ENCODE measurements around the gene LARP6.
A peak's percentile ranks its signal among the peaks of the same experiment; 100 is the strongest.

LARP6 gene

DNA sequence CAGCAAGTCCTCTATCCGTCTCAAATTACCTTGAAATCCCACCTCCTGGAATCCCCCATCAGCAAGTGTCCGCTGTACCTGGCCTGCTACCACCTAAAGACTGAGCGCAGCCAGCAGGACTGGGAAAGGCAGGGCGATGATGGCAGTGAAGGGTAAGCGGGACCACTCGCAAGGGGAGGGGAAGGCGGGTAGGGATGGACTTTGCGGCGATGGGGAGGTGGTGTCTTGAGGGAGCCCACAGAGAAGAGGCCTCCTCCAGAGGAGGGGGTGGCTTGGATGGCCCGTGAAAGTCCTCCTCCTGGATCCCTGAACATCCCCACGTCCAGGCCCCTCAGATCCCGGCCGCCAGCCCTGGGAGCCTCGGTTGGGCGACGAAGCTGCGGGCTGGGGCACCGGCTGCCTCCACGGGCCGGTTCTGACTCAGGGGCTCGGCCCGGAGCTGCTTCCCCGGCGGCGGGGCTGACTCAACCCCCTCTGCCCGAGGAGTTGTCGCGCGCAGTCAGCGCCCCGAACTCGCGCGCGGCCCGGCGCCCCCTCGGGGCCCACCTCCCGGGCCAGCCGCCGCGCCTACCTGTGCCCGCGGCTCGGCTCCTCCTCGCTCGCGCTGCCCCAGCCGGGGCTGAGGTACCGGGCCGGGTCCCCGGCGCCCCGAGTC lies 512 bp downstream of the LARP6 start:
- H3K4me3 ChIP-seq (ENCODE audit: control insufficient read depth in 1 of 7, extremely low read depth in 1 of 7, insufficient read depth in 4 of 7, low read depth in 2 of 7, low read length in 6 of 7), result peak overlapping the region; percentile 38 to 76 (median 57)
- 10% methylated on average over 49 of the region's 54 CpGs for WGBS (ENCODE audit: insufficient coverage)

GRCh38 chr15:70852501-70853317 lies 1.2 kb downstream of the LARP6 start:
- no peaks in the 10 kb centered on the region for H3K9me3 ChIP-seq (ENCODE audit: control extremely low read depth in 1 of 5, control insufficient read depth in 4 of 5, insufficient read depth in 2 of 5, low read depth in 1 of 5, low read length in 4 of 5)
- WGBS (ENCODE audit: insufficient coverage), result 98% methylated on average over 7 of the region's 11 CpGs
- H3K4me1 ChIP-seq (ENCODE audit: control extremely low read depth in 1 of 4, control insufficient read depth in 4 of 4, insufficient read depth in 4 of 4, low read length in 3 of 4), result peaks cover 0 to 12% (median 10%) of the 10 kb centered on the region in 4 experiments
- H3K36me3 ChIP-seq (ENCODE audit: control insufficient read depth in 4 of 4, insufficient read depth in 4 of 4, low read length in 3 of 4), result no peaks in the 10 kb centered on the region
- ChIA-PET POLR2A (no interaction called here), CTCF (interaction anchor here (0.7 to 1.3 kb wide), 3 partner anchors 10 to 28 kb away, joined by 3 to 5 read pairs (median 4); no protein-coding TSS in a partner anchor)
- DNase-seq, result no peak
- H3K4me3 ChIP-seq (ENCODE audit: control insufficient read depth in 1 of 7, extremely low read depth in 1 of 7, insufficient read depth in 4 of 7, low read depth in 2 of 7, low read length in 6 of 7), result no peak overlapping the region
- H3K27me3 ChIP-seq (replicated peaks in 2 of 5; ENCODE audit: control insufficient read depth in 4 of 5, insufficient read depth in 5 of 5, low read length in 4 of 5), result peaks cover 3 to 60% (median 37%) of the 10 kb centered on the region in 5 experiments
- no peak overlapping the region for H3K27ac ChIP-seq (ENCODE audit: insufficient read depth in 1 of 2, low read depth in 1 of 2, low read length in 2 of 2, poor library complexity in 1 of 2, severe bottlenecking in 2 of 2)

More for the DNA sequence above, 512 bp downstream of the LARP6 start:
- Histone ChIP-seq H3K9me3 (ENCODE audit: control extremely low read depth in 1 of 5, control insufficient read depth in 4 of 5, insufficient read depth in 2 of 5, low read depth in 1 of 5, low read length in 4 of 5) (no peaks in the 10 kb centered on the region), H3K36me3 (ENCODE audit: control insufficient read depth in 4 of 4, insufficient read depth in 4 of 4, low read length in 3 of 4) (no peaks in the 10 kb centered on the region), H3K4me1 (ENCODE audit: control extremely low read depth in 1 of 4, control insufficient read depth in 4 of 4, insufficient read depth in 4 of 4, low read length in 3 of 4) (peaks cover 0 to 12% (median 10%) of the 10 kb centered on the region in 4 experiments), H3K27me3 (replicated peaks in 2 of 5; ENCODE audit: control insufficient read depth in 4 of 5, insufficient read depth in 5 of 5, low read length in 4 of 5) (peaks cover 6 to 62% (median 36%) of the 10 kb centered on the region in 5 experiments), H3K27ac (ENCODE audit: insufficient read depth in 1 of 2, low read depth in 1 of 2, low read length in 2 of 2, poor library complexity in 1 of 2, severe bottlenecking in 2 of 2) (no peak overlapping the region)
- ChIA-PET CTCF (interaction anchor here (0.7 to 1.3 kb wide), 2 partner anchors 16 to 29 kb away, joined by 3 to 5 read pairs; no protein-coding TSS in a partner anchor), POLR2A (no interaction called here)
- peak in 1 of 3 donors; percentile 42 for DNase-seq

DNA sequence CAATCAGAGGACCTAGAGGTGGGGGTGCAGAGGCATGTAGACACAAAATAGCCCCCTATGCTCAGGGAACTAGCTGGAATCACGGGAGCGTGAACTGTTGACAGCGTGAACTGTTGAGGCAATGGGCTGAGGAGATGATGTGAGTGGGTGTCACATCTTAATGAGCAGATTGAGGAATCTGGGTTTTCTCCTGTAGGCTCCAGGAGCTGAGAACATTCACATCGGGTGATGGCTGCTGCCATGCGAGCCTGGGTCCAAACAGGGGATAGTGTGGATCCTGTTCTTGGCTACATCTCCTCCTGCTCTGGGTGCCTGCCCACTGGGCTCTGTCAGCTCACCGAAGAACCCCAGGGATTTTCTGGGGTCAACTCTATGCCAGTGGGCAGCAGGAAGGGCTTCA lies 2.1 kb downstream of the LARP6 start:
- peaks cover 3 to 54% (median 35%) of the 10 kb centered on the region in 5 experiments for H3K27me3 ChIP-seq (replicated peaks in 2 of 5; ENCODE audit: control insufficient read depth in 4 of 5, insufficient read depth in 5 of 5, low read length in 4 of 5)
- no peaks in the 10 kb centered on the region for H3K36me3 ChIP-seq (ENCODE audit: control insufficient read depth in 4 of 4, insufficient read depth in 4 of 4, low read length in 3 of 4)
- 100% methylated on average over 6 of the region's 6 CpGs for WGBS (ENCODE audit: insufficient coverage)
- DNase-seq, result no peak
- no peak overlapping the region for H3K4me3 ChIP-seq (ENCODE audit: control insufficient read depth in 1 of 7, extremely low read depth in 1 of 7, insufficient read depth in 4 of 7, low read depth in 2 of 7, low read length in 6 of 7)
- ChIA-PET POLR2A (no interaction called here), CTCF (interaction anchor here (0.9 to 1.3 kb wide), 2 partner anchors 9 to 27 kb away, joined by 4 to 5 read pairs; no protein-coding TSS in a partner anchor)
- no peaks in the 10 kb centered on the region for H3K9me3 ChIP-seq (ENCODE audit: control extremely low read depth in 1 of 5, control insufficient read depth in 4 of 5, insufficient read depth in 2 of 5, low read depth in 1 of 5, low read length in 4 of 5)
- no peak overlapping the region for H3K27ac ChIP-seq (ENCODE audit: insufficient read depth in 1 of 2, low read depth in 1 of 2, low read length in 2 of 2, poor library complexity in 1 of 2, severe bottlenecking in 2 of 2)
- H3K4me1 ChIP-seq (ENCODE audit: control extremely low read depth in 1 of 4, control insufficient read depth in 4 of 4, insufficient read depth in 4 of 4, low read length in 3 of 4), result peaks cover 0 to 12% (median 10%) of the 10 kb centered on the region in 4 experiments

DNA sequence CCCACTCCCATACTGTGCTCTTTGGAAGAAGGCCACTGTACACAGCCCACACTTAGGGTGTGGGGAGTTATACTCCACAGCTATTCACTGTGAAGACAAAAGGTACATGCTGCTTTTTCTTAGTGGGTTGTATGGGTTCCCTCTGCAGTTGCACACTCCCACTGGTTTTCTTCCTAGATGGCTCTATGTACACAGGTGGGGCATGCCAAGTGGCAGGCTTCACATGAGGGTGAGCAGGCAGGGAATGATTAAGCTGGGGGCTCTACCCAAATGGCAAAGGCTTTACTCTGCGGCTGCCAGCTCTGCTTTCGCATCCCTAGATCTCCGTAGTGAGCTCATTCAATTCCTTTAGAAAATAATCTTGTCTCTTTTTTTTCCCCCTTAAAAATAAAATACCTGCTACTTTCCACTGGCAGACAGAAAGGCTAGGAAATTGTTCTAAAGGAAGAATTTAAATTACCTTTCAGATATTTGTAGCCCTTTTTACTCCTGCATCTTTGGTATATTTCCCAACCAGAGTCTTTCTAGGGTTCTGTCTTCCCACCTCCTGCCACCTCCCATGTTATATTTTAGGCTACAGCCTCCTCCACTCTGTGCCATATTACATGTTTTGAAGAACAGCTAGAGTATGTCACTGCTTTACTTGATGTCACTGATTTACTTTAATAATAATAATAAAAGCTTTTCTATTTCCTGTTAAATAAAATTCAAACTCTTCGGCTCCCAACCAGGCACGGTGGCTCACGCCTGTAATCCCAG lies 8.2 kb downstream of the LARP6 start:
- no peak for DNase-seq
- peaks cover 0 to 18% (median 11%) of the 10 kb centered on the region in 5 experiments for H3K27me3 ChIP-seq (replicated peaks in 2 of 5; ENCODE audit: control insufficient read depth in 4 of 5, insufficient read depth in 5 of 5, low read length in 4 of 5)
- H3K4me1 ChIP-seq (ENCODE audit: control extremely low read depth in 1 of 4, control insufficient read depth in 4 of 4, insufficient read depth in 4 of 4, low read length in 3 of 4), result no peaks in the 10 kb centered on the region
- H3K27ac ChIP-seq (ENCODE audit: insufficient read depth in 1 of 2, low read depth in 1 of 2, low read length in 2 of 2, poor library complexity in 1 of 2, severe bottlenecking in 2 of 2), result no peak overlapping the region
- ChIA-PET CTCF (interaction anchor here (1.3 to 1.5 kb wide), 2 partner anchors 10 to 21 kb away, joined by 4 read pairs; no protein-coding TSS in a partner anchor), POLR2A (no interaction called here)
- 100% methylated on average over 2 of the region's 6 CpGs for WGBS (ENCODE audit: insufficient coverage)
- H3K4me3 ChIP-seq (ENCODE audit: control insufficient read depth in 1 of 7, extremely low read depth in 1 of 7, insufficient read depth in 4 of 7, low read depth in 2 of 7, low read length in 6 of 7), result no peak overlapping the region
- H3K36me3 ChIP-seq (ENCODE audit: control insufficient read depth in 4 of 4, insufficient read depth in 4 of 4, low read length in 3 of 4), result no peaks in the 10 kb centered on the region
- no peaks in the 10 kb centered on the region for H3K9me3 ChIP-seq (ENCODE audit: control extremely low read depth in 1 of 5, control insufficient read depth in 4 of 5, insufficient read depth in 2 of 5, low read depth in 1 of 5, low read length in 4 of 5)

DNA sequence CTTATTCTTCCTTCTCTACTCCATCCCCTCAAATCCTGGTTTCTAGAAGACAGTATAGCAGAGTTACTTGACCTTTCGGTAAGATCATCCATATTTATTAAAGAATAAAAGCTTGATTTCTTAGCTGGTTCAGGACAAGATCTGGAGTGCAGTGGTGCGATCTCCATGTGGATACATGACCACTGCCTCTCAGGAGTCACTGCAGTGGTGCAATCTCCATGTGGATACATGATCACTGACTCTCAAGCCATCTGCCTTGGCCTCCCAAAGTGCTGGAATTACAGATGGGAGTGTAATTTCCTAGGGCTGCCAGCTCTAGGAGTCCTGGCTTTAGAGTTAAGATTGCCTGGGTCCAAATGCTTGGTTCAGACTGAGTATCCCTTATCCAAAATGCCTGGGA lies 16.5 kb downstream of the LARP6 start:
- H3K9me3 ChIP-seq (ENCODE audit: control extremely low read depth in 1 of 5, control insufficient read depth in 4 of 5, insufficient read depth in 2 of 5, low read depth in 1 of 5, low read length in 4 of 5), result no peaks in the 10 kb centered on the region
- H3K4me3 ChIP-seq (ENCODE audit: control insufficient read depth in 1 of 7, extremely low read depth in 1 of 7, insufficient read depth in 4 of 7, low read depth in 2 of 7, low read length in 6 of 7), result no peak overlapping the region
- no peak for DNase-seq
- H3K36me3 ChIP-seq (ENCODE audit: control insufficient read depth in 4 of 4, insufficient read depth in 4 of 4, low read length in 3 of 4), result no peaks in the 10 kb centered on the region
- H3K27ac ChIP-seq (ENCODE audit: insufficient read depth in 1 of 2, low read depth in 1 of 2, low read length in 2 of 2, poor library complexity in 1 of 2, severe bottlenecking in 2 of 2), result no peak overlapping the region
- ChIA-PET CTCF (no interaction called here), POLR2A (no interaction called here)
- WGBS (ENCODE audit: insufficient coverage), result 80% methylated on average over 1 of the region's 2 CpGs
- no peaks in the 10 kb centered on the region for H3K4me1 ChIP-seq (ENCODE audit: control extremely low read depth in 1 of 4, control insufficient read depth in 4 of 4, insufficient read depth in 4 of 4, low read length in 3 of 4)
- H3K27me3 ChIP-seq (replicated peaks in 2 of 5; ENCODE audit: control insufficient read depth in 4 of 5, insufficient read depth in 5 of 5, low read length in 4 of 5), result peaks cover 0 to under 1% (median 0%) of the 10 kb centered on the region in 5 experiments

DNA sequence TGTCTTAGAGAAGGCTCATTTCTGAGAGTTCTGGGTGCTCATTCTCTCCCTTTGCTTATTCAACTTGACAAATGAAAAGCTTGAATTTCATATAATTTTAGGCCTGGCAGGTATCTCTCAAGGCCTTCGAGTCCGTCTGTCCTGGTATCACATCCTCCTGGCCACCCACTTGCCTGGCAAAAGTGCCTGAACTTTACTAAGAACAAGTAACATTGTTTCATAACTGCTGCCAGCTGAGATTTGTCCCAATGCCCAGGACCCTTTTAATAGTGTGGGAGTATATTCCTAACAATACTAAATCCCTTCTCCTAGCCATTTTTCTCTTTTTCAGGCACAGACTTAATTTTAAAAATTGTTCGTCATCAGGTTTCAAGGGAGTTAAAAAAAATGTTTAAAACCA lies 18.1 kb downstream of the LARP6 start:
- Histone ChIP-seq H3K27ac (ENCODE audit: insufficient read depth in 1 of 2, low read depth in 1 of 2, low read length in 2 of 2, poor library complexity in 1 of 2, severe bottlenecking in 2 of 2) (no peak overlapping the region), H3K36me3 (ENCODE audit: control insufficient read depth in 4 of 4, insufficient read depth in 4 of 4, low read length in 3 of 4) (no peaks in the 10 kb centered on the region), H3K4me3 (ENCODE audit: control insufficient read depth in 1 of 7, extremely low read depth in 1 of 7, insufficient read depth in 4 of 7, low read depth in 2 of 7, low read length in 6 of 7) (no peak overlapping the region), H3K27me3 (replicated peaks in 2 of 5; ENCODE audit: control insufficient read depth in 4 of 5, insufficient read depth in 5 of 5, low read length in 4 of 5) (no peaks in the 10 kb centered on the region), H3K9me3 (ENCODE audit: control extremely low read depth in 1 of 5, control insufficient read depth in 4 of 5, insufficient read depth in 2 of 5, low read depth in 1 of 5, low read length in 4 of 5) (no peaks in the 10 kb centered on the region), H3K4me1 (ENCODE audit: control extremely low read depth in 1 of 4, control insufficient read depth in 4 of 4, insufficient read depth in 4 of 4, low read length in 3 of 4) (no peaks in the 10 kb centered on the region)
- WGBS (ENCODE audit: insufficient coverage), result 100% methylated on average over 2 of the region's 3 CpGs
- CTCF ChIA-PET, result interaction anchor here (1.1 to 1.4 kb wide), 2 partner anchors 10 to 11 kb away, joined by 3 to 4 read pairs; no protein-coding TSS in a partner anchor
- POLR2A ChIA-PET, result interaction anchor here (0.5 kb wide), 1 partner anchor 58 kb away, joined by 3 read pairs; no protein-coding TSS in a partner anchor
- DNase-seq, result no peak
